H1 (cell line): ENCODE data around the gene RAD51B. TPM values are rescaled to one million over a fixed set of nuclear protein-coding genes. Genes with fewer than 3 reads are reported as not detected.

Experiments
- CTCF ChIA-PET: fragments of 300-600 bp; sonication (Branson Sonifier 250); formaldehyde crosslinking; loops from one replicate; lab custom pipeline; 2021; ENCODE audit not compliant: partially characterized antibody; lab: Charles Lee
- POLR2A ChIA-PET: fragments of 300-600 bp; sonication (Branson Sonifier 250); formaldehyde crosslinking; loops from one replicate; lab custom pipeline; 2021; ENCODE audit warnings: inconsistent platforms; ENCODE audit not compliant: partially characterized antibody; lab: Charles Lee
- DNase-seq, 2 experiments: peaks; one replicate each; pipeline versions ENCODE4 v3.0.0 to v3.0.0-alpha.2; 2010 to 2022; ENCODE audit warnings: low spot score in 2 of 2, low read depth in 1 of 2, mixed read lengths in 1 of 2
- FAIRE-seq: peaks from 2 replicates; lab custom pipeline; 2011; peaks lifted over from hg19 to GRCh38; lab: Jason Lieb, UNC
- H2AFZ ChIP-seq: 2 replicates; pipeline ENCODE4 v1.8.1; 2012; ENCODE audit warnings: low read length, inconsistent platforms
- H2AK5ac ChIP-seq: 2 replicates; pipeline ENCODE4 v1.6.1; 2013; ENCODE audit warnings: low read depth, low read length
- H2BK120ac ChIP-seq: replicated peaks from 2 replicates; pipeline ENCODE3; 2013; ENCODE audit warnings: low read depth, low read length, inconsistent platforms
- H2BK12ac ChIP-seq: 2 replicates; pipeline ENCODE4 v1.6.1; 2013; ENCODE audit warnings: low read depth, low read length
- H2BK15ac ChIP-seq: 2 replicates; pipeline ENCODE4 v1.6.1; 2013; ENCODE audit warnings: low read length
- H2BK20ac ChIP-seq: 2 replicates; pipeline ENCODE4 v1.6.1; 2013; ENCODE audit warnings: low read length
- H2BK5ac ChIP-seq: 2 replicates; pipeline ENCODE4 v1.6.1; 2013; ENCODE audit warnings: low read depth, low read length
- H3K14ac ChIP-seq: 2 replicates; pipeline ENCODE4 v1.6.1; 2013; ENCODE audit warnings: inconsistent platforms; ENCODE audit not compliant: insufficient read length
- H3K18ac ChIP-seq: 2 replicates; pipeline ENCODE4 v1.6.1; 2013; ENCODE audit warnings: low read length; ENCODE audit errors: extremely low read depth
- H3K23ac ChIP-seq: 2 replicates; pipeline ENCODE4 v1.6.1; 2013; ENCODE audit warnings: inconsistent platforms; ENCODE audit not compliant: insufficient read length
- H3K23me2 ChIP-seq: 2 replicates; pipeline ENCODE4 v1.6.1; 2013; ENCODE audit warnings: low read depth, low read length
- H3K27ac ChIP-seq: 2 replicates; pipeline ENCODE4 v1.6.1; 2011; ENCODE audit warnings: low read depth, low read length, inconsistent platforms
- H3K27me3 ChIP-seq, 4 experiments: replicated peaks in 1 of 4; 1 replicate in 1 of 4; 2 replicates in 3 of 4; pipeline versions ENCODE4 v1.6.1 to v1.8.1; 2011 to 2013; ENCODE audit warnings: low read length in 3 of 4, mild to moderate bottlenecking in 3 of 4, inconsistent platforms in 2 of 4, mixed read lengths in 2 of 4, moderate library complexity in 1 of 4; ENCODE audit not compliant: control insufficient read depth in 3 of 4, insufficient read depth in 3 of 4; ENCODE audit errors: extremely low read depth in 1 of 4
- H3K36me3 ChIP-seq, 4 experiments: 2 replicates each; pipeline versions ENCODE4 v1.6.1 to v1.8.1; 2011 to 2013; ENCODE audit warnings: mild to moderate bottlenecking in 4 of 4, low read length in 3 of 4, moderate library complexity in 2 of 4, control low read depth in 1 of 4, inconsistent platforms in 1 of 4; ENCODE audit not compliant: insufficient read depth in 4 of 4, control insufficient read depth in 2 of 4
- H3K4ac ChIP-seq: replicated peaks from 2 replicates; pipeline ENCODE3; 2013; ENCODE audit warnings: low read length, low read depth, mixed read lengths, inconsistent platforms; ENCODE audit not compliant: insufficient read length
- H3K4me1 ChIP-seq, 4 experiments: replicated peaks in 1 of 4; 1 replicate in 1 of 4; 2 replicates in 3 of 4; pipeline versions ENCODE4 v1.6.1 to v1.8.1; 2011 to 2013; ENCODE audit warnings: low read length in 3 of 4, inconsistent platforms in 2 of 4, mixed read lengths in 1 of 4; ENCODE audit not compliant: insufficient read depth in 4 of 4, control insufficient read depth in 3 of 4
- H3K4me2 ChIP-seq, 2 experiments: 2 replicates each; pipeline versions ENCODE4 v1.6.1 to v1.8.1; 2011 to 2013; ENCODE audit warnings: low read depth in 2 of 2, low read length in 2 of 2, control low read depth in 1 of 2, inconsistent platforms in 1 of 2, mild to moderate bottlenecking in 1 of 2; ENCODE audit not compliant: insufficient read depth in 1 of 2
- H3K4me3 ChIP-seq, 4 experiments: fragments of 200-600, 300-600 bp in 1 of 4; sonication (generic), shearing (Covaris generic), sonication (Bioruptor Twin) in 1 of 4; 2 replicates each; pipeline versions ENCODE4 v1.5.1 to v1.8.1; 2011 to 2016; ENCODE audit warnings: low read length in 4 of 4, low read depth in 3 of 4, control low read depth in 2 of 4, inconsistent platforms in 2 of 4, mild to moderate bottlenecking in 2 of 4, mixed read lengths in 1 of 4, moderate library complexity in 1 of 4; ENCODE audit not compliant: insufficient read depth in 2 of 4; ENCODE audit errors: extremely low read depth in 1 of 4
- H3K56ac ChIP-seq: replicated peaks from 2 replicates; pipeline ENCODE3; 2013; ENCODE audit warnings: low read depth, mild to moderate bottlenecking, mixed read lengths, low read length, inconsistent platforms; ENCODE audit not compliant: insufficient read length
- H3K79me1 ChIP-seq: 2 replicates; pipeline ENCODE4 v1.6.1; 2013; ENCODE audit warnings: low read depth, low read length, control low read depth
- H3K79me2 ChIP-seq, 2 experiments: 2 replicates each; pipeline versions ENCODE4 v1.6.1 to v1.8.1; 2012 to 2013; ENCODE audit warnings: low read length in 2 of 2, mild to moderate bottlenecking in 2 of 2, inconsistent platforms in 1 of 2; ENCODE audit not compliant: insufficient read depth in 2 of 2, control insufficient read depth in 1 of 2
- H3K9ac ChIP-seq, 4 experiments: replicated peaks in 1 of 4; 1 replicate in 1 of 4; 2 replicates in 3 of 4; pipeline versions ENCODE4 v1.6.1 to v1.8.1; 2011 to 2013; ENCODE audit warnings: low read depth in 3 of 4, low read length in 3 of 4, control low read depth in 2 of 4, mild to moderate bottlenecking in 2 of 4, moderate library complexity in 2 of 4, inconsistent platforms in 1 of 4; ENCODE audit errors: extremely low read depth in 1 of 4
- H3K9me3 ChIP-seq, 2 experiments: 2 replicates each; pipeline versions ENCODE4 v1.6.1 to v1.8.1; 2012 to 2013; ENCODE audit warnings: mild to moderate bottlenecking in 2 of 2, moderate library complexity in 2 of 2, control low read depth in 1 of 2, inconsistent platforms in 1 of 2, low read depth in 1 of 2, low read length in 1 of 2, mixed read lengths in 1 of 2; ENCODE audit not compliant: insufficient read depth in 2 of 2
- H4K20me1 ChIP-seq, 2 experiments: replicated peaks in 1 of 2; 2 replicates each; pipeline versions ENCODE3 to v1.8.1; 2011 to 2013; ENCODE audit warnings: inconsistent platforms in 2 of 2, low read length in 2 of 2, mild to moderate bottlenecking in 1 of 2; ENCODE audit not compliant: insufficient read depth in 2 of 2, control insufficient read depth in 1 of 2
- H4K5ac ChIP-seq: 2 replicates; pipeline ENCODE4 v1.6.1; 2013; ENCODE audit warnings: low read length, low read depth, mixed read lengths, inconsistent platforms; ENCODE audit not compliant: insufficient read length
- H4K8ac ChIP-seq: 2 replicates; pipeline ENCODE4 v1.8.0; 2013; ENCODE audit warnings: mild to moderate bottlenecking, moderate library complexity, low read length, inconsistent platforms; ENCODE audit not compliant: insufficient read depth; ENCODE audit errors: extremely low read depth
- H4K91ac ChIP-seq: replicated peaks from 2 replicates; pipeline ENCODE3; 2013; ENCODE audit warnings: low read length, mixed read lengths, inconsistent platforms; ENCODE audit not compliant: insufficient read length
- CBX5 ChIP-seq: fragments of 300-800, 300-1000 bp; sonication (generic); IDR thresholded peaks from 2 replicates; pipeline ENCODE4 v1.7.1; 2016; ENCODE audit warnings: antibody characterized with exemption, low read length, low read depth
- EGR1 ChIP-seq: IDR thresholded peaks from 2 replicates; pipeline ENCODE4 v1.6.1; 2011; ENCODE audit warnings: low read depth, low read length, borderline replicate concordance
- RBBP5 ChIP-seq: IDR thresholded peaks from 2 replicates; pipeline ENCODE4 v1.7.1; 2012; ENCODE audit warnings: low read depth, mild to moderate bottlenecking, inconsistent platforms, low read length, moderate library complexity, borderline replicate concordance
- USF2 ChIP-seq: IDR thresholded peaks from 2 replicates; pipeline ENCODE4 v1.6.1; 2011; ENCODE audit warnings: low read length, improper control_type of control experiment
- polyA plus RNA-seq, 7 experiments: library from polyadenylated mRNA; depleted of rRNA in 3 of 7; stranded (reverse) in 5 of 7; unstranded in 2 of 7; fragments of >200 nt in 5 of 7; fragments of 200-250 nt in 2 of 7; gene quantifications; 1 replicate in 5 of 7; 2 replicates in 1 of 7; 4 replicates in 1 of 7; pipeline versions ENCODE4 v1.2.1 to v1.2.3, GENCODE V29; 2011 to 2013; ENCODE audit warnings: missing spikeins in 2 of 7, mixed read lengths in 2 of 7
- total RNA-seq: library from RNA; stranded (reverse); fragmentation: NEBNext Ultra II Directional; extraction: Animal tissue kit (Norgen Biotek cat#: 25700); gene quantifications from 2 replicates; pipeline ENCODE4 v1.2.1, GENCODE V29; 2021

The RAD51B gene
- total and polyA plus RNA-seq, 2 of the 8 experiments (the other 6 are each of a cell fraction or from before 2014, with no cell fraction given), result 3.9 to 14.9 TPM

DNA sequence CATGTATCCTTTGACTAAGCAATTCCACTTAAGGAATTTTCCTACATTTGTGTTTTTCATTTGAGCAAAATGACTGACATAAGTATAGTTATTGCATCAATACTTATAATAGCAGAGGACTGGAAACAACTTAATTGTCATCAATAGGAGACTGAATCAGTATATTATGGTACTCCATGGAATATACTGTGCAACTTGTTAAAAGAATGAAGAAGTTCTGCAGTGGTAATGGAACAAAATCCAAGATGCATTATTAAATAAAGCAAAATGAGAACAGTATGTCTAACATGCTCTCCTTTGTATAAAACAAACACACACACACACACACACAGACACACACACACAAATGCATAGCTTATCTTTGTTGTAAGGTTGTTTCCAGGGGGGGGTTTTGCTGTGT, 303.1 kb downstream of the RAD51B start:
- H3K4ac ChIP-seq, result no peak overlapping the region
- no peak overlapping the region for H2AK5ac ChIP-seq
- H3K56ac ChIP-seq, result no peak overlapping the region
- ChIA-PET POLR2A (no interaction called here), CTCF (interaction anchor here (1.0 kb wide), 1 partner anchor 13 kb away, joined by 3 read pairs; no protein-coding TSS in a partner anchor)
- H3K9ac ChIP-seq, result no peak overlapping the region
- no peak overlapping the region for H3K14ac ChIP-seq
- no peak overlapping the region for H2BK20ac ChIP-seq
- no peak overlapping the region for H3K18ac ChIP-seq
- no peak overlapping the region for H2BK15ac ChIP-seq
- no peak overlapping the region for H2AFZ ChIP-seq
- no peak overlapping the region for H4K8ac ChIP-seq
- H4K91ac ChIP-seq, result no peak overlapping the region
- H3K4me2 ChIP-seq, result no peak overlapping the region
- H3K9me3 ChIP-seq, result no peaks in the 10 kb centered on the region
- no peaks in the 10 kb centered on the region for H3K27me3 ChIP-seq
- no peak overlapping the region for H3K27ac ChIP-seq
- no peaks in the 10 kb centered on the region for H3K79me2 ChIP-seq
- H4K5ac ChIP-seq, result no peak overlapping the region
- no peak overlapping the region for H3K4me3 ChIP-seq
- no peak overlapping the region for H3K23ac ChIP-seq
- H3K4me1 ChIP-seq, result peaks cover 0 to 3% (median 0%) of the 10 kb centered on the region in 4 experiments; a peak in 1 of 7 replicates
- no peak overlapping the region for H2BK120ac ChIP-seq
- no peak for DNase-seq
- H4K20me1 ChIP-seq, result no peaks in the 10 kb centered on the region
- no peaks in the 10 kb centered on the region for H3K79me1 ChIP-seq
- no peak for FAIRE-seq
- no peak for TF ChIP-seq RBBP5
- no peak for TF ChIP-seq EGR1
- TF ChIP-seq CBX5, result no peak
- TF ChIP-seq USF2, result no peak
- no peaks in the 10 kb centered on the region; a peak in 1 of 8 replicates for H3K36me3 ChIP-seq
- H2BK12ac ChIP-seq, result no peak overlapping the region
- H3K23me2 ChIP-seq, result no peaks in the 10 kb centered on the region; the same call in 1 of the 2 replicates
- H2BK5ac ChIP-seq, result no peak overlapping the region
